ENCODE data around the gene RPS6KA5. TPM values are rescaled to one million over a fixed set of nuclear protein-coding genes. Genes with fewer than 3 reads are reported as not detected.

Gene RPS6KA5
- total and polyA plus RNA-seq, 9 of the 15 experiments (the other 6 are each of a cell fraction or from before 2014, with no cell fraction given) = 0.88 to 7.7 (median 4.7) TPM

- ChIA-PET CTCF (ENCODE audit: low intra/inter-chr PET ratio) (no interaction called here), POLR2A (no interaction called here)
- no TSS peak for BruUV-seq (replicated peaks)
- H3K4me1 ChIP-seq (replicated peaks in 1 of 2; ENCODE audit: control insufficient read depth in 2 of 2, insufficient read depth in 2 of 2, low read length in 2 of 2) = peaks cover 12 to 18% of the 10 kb centered on the region in 2 experiments
- peak overlapping the region in 1 of 2 experiments; percentile 58; a peak in 2 of 4 replicates for H3K9ac ChIP-seq (ENCODE audit: insufficient read depth in 1 of 2, low read depth in 2 of 2, low read length in 2 of 2)
- H3K27me3 ChIP-seq (ENCODE audit: control insufficient read depth in 2 of 2, insufficient read depth in 2 of 2, low read length in 2 of 2) = no peaks in the 10 kb centered on the region
- H3K4me2 ChIP-seq (ENCODE audit: insufficient read depth, low read length) = no peak overlapping the region
- ATAC-seq (no peak), DNase-seq (ENCODE audit: extremely low read depth in 1 of 4, low spot score in 3 of 4) (no peak), FAIRE-seq (no peak)
- intact Hi-C loops (cut with micrococcal nuclease) = no loop called here
- H3K27ac ChIP-seq (ENCODE audit: extremely low read depth, low read depth, low read length) = no peak overlapping the region
- H2AFZ ChIP-seq (ENCODE audit: low read depth, low read length) = no peak overlapping the region
- H3K9me1 ChIP-seq (ENCODE audit: control insufficient read depth, insufficient read depth, low read length) = no peaks in the 10 kb centered on the region
- TF ChIP-seq RBM17 (IDR thresholded peaks at IDR 0.05; ENCODE audit: borderline replicate concordance, low read depth, low read length) (no peak), CGGBP1 (CRISPR knock-in tag; IDR thresholded peaks at IDR 0.05) (no peak), TAL1 (IDR thresholded peaks at IDR 0.05) (no peak), MXD1 (CRISPR knock-in tag; IDR thresholded peaks at IDR 0.05; ENCODE audit: borderline replicate concordance, poor library complexity, severe bottlenecking) (no peak), GTF2A2 (tag; IDR thresholded peaks at IDR 0.05) (no peak), PREB (CRISPR knock-in tag; IDR thresholded peaks at IDR 0.05) (no peak), DACH1 (IDR thresholded peaks at IDR 0.05; ENCODE audit: partially characterized antibody) (no peak), RBBP5 (IDR thresholded peaks at IDR 0.05; ENCODE audit: borderline replicate concordance, insufficient read depth, low read length, poor library complexity, severe bottlenecking) (no peak), MNT (conservative IDR thresholded peaks at IDR 0.05) (no peak), ETS2 (tag; IDR thresholded peaks at IDR 0.05; ENCODE audit: borderline replicate concordance, poor library complexity, severe bottlenecking) (no peak), TCF7L2 (IDR thresholded peaks at IDR 0.05; ENCODE audit: low read depth, low read length) (no peak), ZNF589 (CRISPR knock-in tag; IDR thresholded peaks at IDR 0.05; ENCODE audit: low read depth) (no peak), CBX2 (IDR thresholded peaks at IDR 0.05; ENCODE audit: insufficient read depth, low read length, poor library complexity, severe bottlenecking) (no peak), SIRT6 (IDR thresholded peaks at IDR 0.05; ENCODE audit: low read depth, low read length) (no peak), ZNF316 (IDR thresholded peaks at IDR 0.05) (no peak)
- 0 out of 2 replicates have a peak, but pooled peaks cover 3% of the 10 kb centered on the region for H3K9me3 ChIP-seq (replicated peaks; ENCODE audit: control insufficient read depth, insufficient read depth, low read depth, low read length)
- H4K20me1 ChIP-seq (replicated peaks; ENCODE audit: control insufficient read depth, insufficient read depth, low read length) = no peaks in the 10 kb centered on the region
- 89% methylated on average over 3 of the region's 4 CpGs for WGBS (ENCODE audit: insufficient coverage, low coverage, missing lambda C conversion rate)
- H3K4me3 ChIP-seq = no peak overlapping the region
- no peaks in the 10 kb centered on the region for H3K36me3 ChIP-seq (ENCODE audit: control insufficient read depth, insufficient read depth, low read length)
- H3K79me2 ChIP-seq (ENCODE audit: control insufficient read depth, insufficient read depth, low read length) = no peaks in the 10 kb centered on the region; the same call in 2 of the 3 replicates
- in situ Hi-C loops (cut with MboI) = no loop called here
These were observed 230.8 kb downstream of the RPS6KA5 start for GRCh38 chr14:90829677-90830076.
